HepG2 (cell line): Measurements from ENCODE around the gene APOBEC3H. TPM values are rescaled to one million over a fixed set of nuclear protein-coding genes. Genes with fewer than 3 reads are reported as not detected.

Source experiments
- ARNT2 ChIP-seq: sonication (generic); formaldehyde crosslinking; IDR thresholded peaks from 2 replicates; pipeline ENCODE4 v1.8.0; 2022; ENCODE audit warnings: mild to moderate bottlenecking, low read depth, missing genetic modification reagents, moderate library complexity
- GATA4 ChIP-seq: sonication (generic); IDR thresholded peaks from 2 replicates; pipeline ENCODE4 v1.6.1; 2016; ENCODE audit warnings: antibody characterized with exemption, low read depth, borderline replicate concordance
- GPN1 ChIP-seq: sonication (generic); formaldehyde crosslinking; IDR thresholded peaks from 2 replicates; pipeline ENCODE4 v1.5.1; 2020; ENCODE audit warnings: missing genetic modification reagents, borderline replicate concordance
- HNRNPL ChIP-seq: fragments of 200-400 bp; formaldehyde crosslinking; IDR thresholded peaks from 2 replicates; pipeline ENCODE4 v1.6.1; 2017; ENCODE audit warnings: mild to moderate bottlenecking, low read depth, low read length
- KDM5A ChIP-seq: fragments of 200-600 bp; sonication (generic); IDR thresholded peaks from 2 replicates; pipeline ENCODE4 v1.7.0; 2018; ENCODE audit warnings: antibody characterized with exemption, mild to moderate bottlenecking, low read length, borderline replicate concordance
- NCOA5 ChIP-seq: sonication (generic); formaldehyde crosslinking; IDR thresholded peaks from 2 replicates; pipeline ENCODE4 v1.4.0; 2020; ENCODE audit warnings: missing genetic modification reagents
- RNF2 ChIP-seq: fragments of 450-650 bp; conservative IDR thresholded peaks from 2 replicates; pipeline ENCODE4 v1.6.1; 2016; ENCODE audit warnings: low read depth
- SMARCE1 ChIP-seq: fragments of 450-650 bp; IDR thresholded peaks from 2 replicates; pipeline ENCODE4 v1.6.1; 2017; ENCODE audit warnings: borderline replicate concordance
- ZNF33A ChIP-seq: sonication (generic); formaldehyde crosslinking; IDR thresholded peaks from 2 replicates; pipeline ENCODE4 v1.5.1; 2020; ENCODE audit warnings: missing genetic modification reagents, mild to moderate bottlenecking, moderate library complexity, borderline replicate concordance
- ZNF563 ChIP-seq: sonication (generic); formaldehyde crosslinking; IDR thresholded peaks from 2 replicates; pipeline ENCODE4 v1.8.0; 2022; ENCODE audit warnings: mild to moderate bottlenecking, moderate library complexity, missing genetic modification reagents
- ZNF777 ChIP-seq: sonication (generic); formaldehyde crosslinking; IDR thresholded peaks from 2 replicates; pipeline ENCODE4 v1.4.0; 2020; ENCODE audit warnings: missing genetic modification reagents
- polyA plus RNA-seq, 8 experiments: library from polyadenylated mRNA; depleted of rRNA in 3 of 8; stranded (reverse) in 7 of 8; unstranded in 1 of 8; fragments of >200 nt; fragmentation: Illumina TruSeq in 4 of 8; extraction: Trizol in 4 of 8; gene quantifications; 2 replicates each; pipeline versions ENCODE4 v1.2.1 to v1.2.3, GENCODE V29; 2011 to 2016; ENCODE audit warnings: low read depth in 4 of 8, missing spikeins in 1 of 8, mixed read lengths in 1 of 8; ENCODE audit not compliant: insufficient read depth in 1 of 8
- total RNA-seq, 5 experiments: library from RNA; depleted of rRNA; stranded (reverse); fragments of >200 nt; fragmentation: Illumina TruSeq; extraction: Trizol; gene quantifications; 2 replicates each; pipeline ENCODE4 v1.2.3, GENCODE V29; 2016; ENCODE audit warnings: low read depth in 1 of 5
- TF ChIP-seq, protein P1 (sequence below): sonication (generic); formaldehyde crosslinking; IDR thresholded peaks from 2 replicates; pipeline ENCODE4 v1.5.1; 2020; ENCODE audit warnings: mild to moderate bottlenecking, missing genetic modification reagents, moderate library complexity
- TF ChIP-seq, protein P2 (sequence below): sonication (generic); formaldehyde crosslinking; IDR thresholded peaks from 2 replicates; pipeline ENCODE4 v1.8.0; 2022; ENCODE audit warnings: missing genetic modification reagents, mild to moderate bottlenecking, moderate library complexity, borderline replicate concordance
- TF ChIP-seq, protein P3 (sequence below): IDR thresholded peaks from 2 replicates; pipeline ENCODE4 v1.6.1; 2016; ENCODE audit warnings: mild to moderate bottlenecking, missing biosample characterization, missing genetic modification reagents
- TF ChIP-seq, protein P4 (sequence below): sonication (generic); formaldehyde crosslinking; IDR thresholded peaks from 2 replicates; pipeline ENCODE4 v1.5.0; 2020; ENCODE audit warnings: missing genetic modification reagents

The APOBEC3H gene
- total and polyA plus RNA-seq, 2 of the 13 experiments (the other 11 are each of a cell fraction or from before 2014, with no cell fraction given): 0.18 to 0.31 TPM

DNA sequence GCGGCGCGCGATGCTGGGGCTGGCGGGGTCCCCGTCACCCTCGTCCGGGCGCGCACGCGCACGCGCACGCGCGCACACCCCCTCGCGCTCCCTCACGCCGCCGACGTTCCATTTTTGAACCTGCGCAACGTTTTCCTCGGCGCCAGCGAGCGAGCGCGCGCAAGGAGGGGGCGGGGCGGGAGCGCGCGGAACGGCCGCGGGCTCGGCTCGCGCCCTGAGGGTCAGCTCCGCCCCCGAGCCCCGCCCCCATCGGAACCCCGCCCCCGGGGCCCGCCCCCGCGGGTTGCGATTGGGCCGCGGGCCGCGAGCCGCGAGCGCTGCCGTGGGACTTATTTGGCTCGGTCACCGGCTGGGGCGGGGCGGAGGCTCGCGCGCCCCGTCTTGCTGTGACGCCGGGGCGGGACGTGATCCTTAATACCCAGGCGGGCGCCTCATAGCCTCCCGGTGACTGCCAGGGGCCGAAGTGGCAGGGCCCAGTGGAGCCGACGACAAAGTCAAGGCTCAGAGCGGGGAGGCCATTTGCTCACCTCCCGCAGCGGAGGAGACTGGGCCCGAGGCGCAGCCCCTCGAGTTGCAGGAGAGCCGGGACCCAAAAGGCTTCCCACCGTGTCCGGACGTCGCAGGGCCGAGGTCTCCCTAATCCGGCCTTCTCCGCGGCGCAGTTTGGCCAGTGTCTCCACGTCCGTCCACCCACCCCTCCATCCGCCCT, 55.6 kb downstream of the APOBEC3H start, which contains the start of gene CBX7 (continued):
- TF ChIP-seq RNF2 (peak; percentile 59; the same call in 1 of the 2 replicates), GPN1 (CRISPR knock-in tag) (no peak), ZNF33A (CRISPR knock-in tag) (no peak), HNRNPL (no peak), NCOA5 (CRISPR knock-in tag) (no peak), GATA4 (no peak), KDM5A (no peak; the same call in 1 of the 2 replicates), SMARCE1 (no peak), ZNF563 (peak; percentile 52; the same call in 1 of the 2 replicates), ARNT2 (CRISPR knock-in tag) (peak; percentile 33; the same call in 1 of the 2 replicates), ZNF777 (CRISPR knock-in tag) (peak; percentile 90)
- TF ChIP-seq, protein P1, sequence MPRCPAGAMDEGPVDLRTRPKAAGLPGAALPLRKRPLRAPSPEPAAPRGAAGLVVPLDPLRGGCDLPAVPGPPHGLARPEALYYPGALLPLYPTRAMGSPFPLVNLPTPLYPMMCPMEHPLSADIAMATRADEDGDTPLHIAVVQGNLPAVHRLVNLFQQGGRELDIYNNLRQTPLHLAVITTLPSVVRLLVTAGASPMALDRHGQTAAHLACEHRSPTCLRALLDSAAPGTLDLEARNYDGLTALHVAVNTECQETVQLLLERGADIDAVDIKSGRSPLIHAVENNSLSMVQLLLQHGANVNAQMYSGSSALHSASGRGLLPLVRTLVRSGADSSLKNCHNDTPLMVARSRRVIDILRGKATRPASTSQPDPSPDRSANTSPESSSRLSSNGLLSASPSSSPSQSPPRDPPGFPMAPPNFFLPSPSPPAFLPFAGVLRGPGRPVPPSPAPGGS: no peak; the same call in 1 of the 2 replicates
- TF ChIP-seq, protein P2, sequence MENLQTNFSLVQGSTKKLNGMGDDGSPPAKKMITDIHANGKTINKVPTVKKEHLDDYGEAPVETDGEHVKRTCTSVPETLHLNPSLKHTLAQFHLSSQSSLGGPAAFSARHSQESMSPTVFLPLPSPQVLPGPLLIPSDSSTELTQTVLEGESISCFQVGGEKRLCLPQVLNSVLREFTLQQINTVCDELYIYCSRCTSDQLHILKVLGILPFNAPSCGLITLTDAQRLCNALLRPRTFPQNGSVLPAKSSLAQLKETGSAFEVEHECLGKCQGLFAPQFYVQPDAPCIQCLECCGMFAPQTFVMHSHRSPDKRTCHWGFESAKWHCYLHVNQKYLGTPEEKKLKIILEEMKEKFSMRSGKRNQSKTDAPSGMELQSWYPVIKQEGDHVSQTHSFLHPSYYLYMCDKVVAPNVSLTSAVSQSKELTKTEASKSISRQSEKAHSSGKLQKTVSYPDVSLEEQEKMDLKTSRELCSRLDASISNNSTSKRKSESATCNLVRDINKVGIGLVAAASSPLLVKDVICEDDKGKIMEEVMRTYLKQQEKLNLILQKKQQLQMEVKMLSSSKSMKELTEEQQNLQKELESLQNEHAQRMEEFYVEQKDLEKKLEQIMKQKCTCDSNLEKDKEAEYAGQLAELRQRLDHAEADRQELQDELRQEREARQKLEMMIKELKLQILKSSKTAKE (CRISPR knock-in tag): no peak
- TF ChIP-seq, protein P3, sequence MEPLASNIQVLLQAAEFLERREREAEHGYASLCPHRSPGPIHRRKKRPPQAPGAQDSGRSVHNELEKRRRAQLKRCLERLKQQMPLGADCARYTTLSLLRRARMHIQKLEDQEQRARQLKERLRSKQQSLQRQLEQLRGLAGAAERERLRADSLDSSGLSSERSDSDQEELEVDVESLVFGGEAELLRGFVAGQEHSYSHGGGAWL (CRISPR knock-in tag): 0 out of 2 replicates have a peak, but pooled peaks have one; percentile 24
- TF ChIP-seq, protein P4, sequence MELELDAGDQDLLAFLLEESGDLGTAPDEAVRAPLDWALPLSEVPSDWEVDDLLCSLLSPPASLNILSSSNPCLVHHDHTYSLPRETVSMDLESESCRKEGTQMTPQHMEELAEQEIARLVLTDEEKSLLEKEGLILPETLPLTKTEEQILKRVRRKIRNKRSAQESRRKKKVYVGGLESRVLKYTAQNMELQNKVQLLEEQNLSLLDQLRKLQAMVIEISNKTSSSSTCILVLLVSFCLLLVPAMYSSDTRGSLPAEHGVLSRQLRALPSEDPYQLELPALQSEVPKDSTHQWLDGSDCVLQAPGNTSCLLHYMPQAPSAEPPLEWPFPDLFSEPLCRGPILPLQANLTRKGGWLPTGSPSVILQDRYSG: no peak
